ENCODE measurements around the gene MARCHF10. TPM values are rescaled to one million over a fixed set of nuclear protein-coding genes. Genes with fewer than 3 reads are reported as not detected.

Gene MARCHF10
- total and polyA plus RNA-seq, 9 of the 15 experiments (the other 6 are each of a cell fraction or from before 2014, with no cell fraction given), result not detected

- no peak for TF ChIP-seq NRF1 (conservative IDR thresholded peaks at IDR 0.05 in 1 of 2, IDR thresholded peaks at IDR 0.05 in 1 of 2)
- no peak for TF ChIP-seq HDGF (IDR thresholded peaks at IDR 0.05)
- no peak for TF ChIP-seq NELFE (IDR thresholded peaks at IDR 0.05; ENCODE audit: insufficient read depth, insufficient read length)
- TF ChIP-seq CTCFL (IDR thresholded peaks at IDR 0.05; ENCODE audit: borderline replicate concordance, insufficient read depth, low read depth, low read length, poor library complexity, severe bottlenecking), result no peak
- TF ChIP-seq POLR2AphosphoS2 (IDR thresholded peaks at IDR 0.05; ENCODE audit: low read length), result no peak
- TF ChIP-seq CXXC5 (CRISPR knock-in tag; IDR thresholded peaks at IDR 0.05), result no peak
- ChIA-PET CTCF (ENCODE audit: low intra/inter-chr PET ratio) (interaction anchor here (1.1 kb wide), 1 partner anchor 701 kb away, joined by 3 read pairs; no protein-coding TSS in a partner anchor), POLR2A (interaction anchor here (0.6 kb wide), 1 partner anchor 1036 kb away, joined by 3 read pairs; no protein-coding TSS in a partner anchor)
- DNase-seq (ENCODE audit: extremely low read depth in 1 of 4, low spot score in 3 of 4), result no peak
- Histone ChIP-seq H3K36me3 (ENCODE audit: control insufficient read depth, insufficient read depth, low read length) (no peaks in the 10 kb centered on the region), H3K4me1 (replicated peaks in 1 of 2; ENCODE audit: control insufficient read depth in 2 of 2, insufficient read depth in 2 of 2, low read length in 2 of 2) (peaks cover 4 to 21% of the 10 kb centered on the region in 2 experiments; a peak in 4 of 5 replicates), H3K27me3 (ENCODE audit: control insufficient read depth in 2 of 2, insufficient read depth in 2 of 2, low read length in 2 of 2) (peaks cover 8 to 41% of the 10 kb centered on the region in 2 experiments), H3K4me2 (ENCODE audit: insufficient read depth, low read length) (no peak overlapping the region), H3K9ac (ENCODE audit: insufficient read depth in 1 of 2, low read depth in 2 of 2, low read length in 2 of 2) (no peak overlapping the region), H2AFZ (ENCODE audit: low read depth, low read length) (no peak overlapping the region), H3K9me1 (ENCODE audit: control insufficient read depth, insufficient read depth, low read length) (no peaks in the 10 kb centered on the region), H3K4me3 (no peak overlapping the region), H4K20me1 (replicated peaks; ENCODE audit: control insufficient read depth, insufficient read depth, low read length) (no peaks in the 10 kb centered on the region), H3K9me3 (replicated peaks; ENCODE audit: control insufficient read depth, insufficient read depth, low read depth, low read length) (peaks cover 6% of the 10 kb centered on the region; the same call in 1 of the 2 replicates), H3K27ac (ENCODE audit: extremely low read depth, low read depth, low read length) (no peak overlapping the region), H3K79me2 (ENCODE audit: control insufficient read depth, insufficient read depth, low read length) (no peaks in the 10 kb centered on the region)
- BruUV-seq (replicated peaks), result no TSS peak
- in situ Hi-C loops (cut with MboI), result loop anchor here (25.0 kb wide), 1 partner anchor 256 kb away; the partner anchor contains the start of gene TANC2
- WGBS (ENCODE audit: insufficient coverage, low coverage, missing lambda C conversion rate), result 39% methylated on average over 14 of the region's 14 CpGs
- ATAC-seq, result no peak
- intact Hi-C loops (cut with micrococcal nuclease), result no loop called here
- FAIRE-seq, result no peak
These were observed 102.1 kb downstream of the MARCHF10 start for GRCh38 chr17:62705778-62706597.

Measured in K562 (cell line).